Esophagus squamous epithelium (tissue), 5 donors: Measurements from ENCODE around the gene CROCC2. TPM values are rescaled to one million over a fixed set of nuclear protein-coding genes. Genes with fewer than 3 reads are reported as not detected.

Source experiments
- DNase-seq: peaks from one replicate; lab custom pipeline; 2025; lab: John Stamatoyannopoulos, UW
- H3K27ac ChIP-seq, 4 donors: fragments of 200-600 bp; sonication (generic); one replicate each; pipeline ENCODE4 v1.5.1; 2016 to 2019; ENCODE audit warnings: mild to moderate bottlenecking in 1 of 4
- H3K27me3 ChIP-seq, 4 donors: fragments of 200-600 bp; sonication (generic); 1 replicate in 3 of 4; 2 replicates in 1 of 4; pipeline versions ENCODE4 v1.5.1 to v1.6.0; 2017 to 2021; ENCODE audit warnings: antibody characterized with exemption in 1 of 4
- H3K36me3 ChIP-seq, 3 donors: fragments of 200-600 bp; sonication (generic); one replicate each; pipeline ENCODE4 v1.5.1; 2016 to 2019
- H3K4me1 ChIP-seq, 3 donors: fragments of 200-600 bp; sonication (generic); one replicate each; pipeline ENCODE4 v1.5.1; 2017 to 2019
- H3K4me3 ChIP-seq, 4 donors: fragments of 200-600 bp; sonication (generic); 1 replicate in 3 of 4; 2 replicates in 1 of 4; pipeline ENCODE4 v1.5.1; 2016 to 2019; ENCODE audit warnings: mild to moderate bottlenecking in 2 of 4, moderate library complexity in 1 of 4
- H3K9me3 ChIP-seq, 3 donors: fragments of 200-600 bp; sonication (generic); one replicate each; pipeline ENCODE4 v1.5.1; 2016 to 2019
- CTCF ChIP-seq, 6 experiments: fragments of 450-650 bp in 4 of 6; fragments of 200-600 bp in 2 of 6; sonication (generic) in 2 of 6; IDR thresholded peaks; one replicate each; pipeline ENCODE4 v1.5.1; 2016 to 2019; ENCODE audit warnings: antibody characterized with exemption in 6 of 6, mild to moderate bottlenecking in 4 of 6, moderate library complexity in 4 of 6
- POLR2A ChIP-seq, 4 donors: fragments of 450-650 bp; IDR thresholded peaks; one replicate each; pipeline ENCODE4 v1.6.1; 2017; ENCODE audit warnings: antibody characterized with exemption in 4 of 4, mild to moderate bottlenecking in 4 of 4, moderate library complexity in 3 of 4
- WGBS, 2 donors: methylation state at CpG; one replicate each; pipeline ENCODE4 v1.1.5; 2018; 5-methylcytosine and 5-hydroxymethylcytosine counted together
- intact Hi-C: fragments of 100-400 bp; cut with DNase I; formaldehyde crosslinking; loops from one replicate; pipeline ENCODE4 v1.15.0; 2022
- total RNA-seq, 4 donors: library from RNA; depleted of rRNA; stranded (reverse); fragments of >200 nt; gene quantifications; one replicate each; pipeline ENCODE4 v1.1.0, GENCODE V29; 2016
- donor health status: DM: yes; HTN: yes; CAD: no.

CROCC2 gene
- not detected for total RNA-seq

DNA sequence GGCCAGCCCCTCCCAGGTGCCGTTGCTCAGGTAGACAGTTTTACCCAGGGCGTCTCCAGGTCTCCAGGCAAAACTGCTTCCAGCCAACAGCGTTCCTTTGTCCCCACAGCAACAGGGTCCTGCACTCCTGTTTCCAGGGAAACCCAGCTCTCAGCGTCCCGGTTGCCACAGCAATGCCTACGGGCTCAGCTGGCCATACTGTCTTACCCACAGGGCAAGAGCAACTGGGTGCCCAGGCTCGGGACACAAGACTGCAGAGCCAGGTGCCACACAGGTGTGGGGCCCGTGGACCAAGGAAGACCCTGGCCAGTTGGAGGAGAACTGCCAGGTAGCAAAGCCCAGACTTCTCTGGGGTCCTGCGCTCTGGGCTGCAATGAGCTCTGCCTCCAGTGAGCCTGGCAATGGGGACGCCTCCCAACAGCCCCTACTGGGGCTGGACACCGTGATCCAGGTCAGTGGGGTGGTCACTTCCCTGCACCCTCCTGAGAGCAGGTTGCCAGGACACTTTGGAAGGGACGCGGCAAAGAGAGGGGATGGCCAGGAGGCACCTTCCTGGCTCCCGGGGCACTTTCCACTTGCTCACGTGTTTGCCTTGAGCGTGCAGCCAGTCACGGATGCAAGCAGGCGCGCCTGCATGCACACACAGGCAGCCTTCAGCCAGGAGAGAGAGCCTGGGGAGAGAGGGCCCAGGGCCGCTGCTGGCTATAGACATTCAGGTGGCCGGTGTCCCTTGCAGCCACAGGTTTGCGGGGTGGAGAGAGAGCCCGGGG lies at the start of gene CROCC2:
Gene CROCC2 (plus strand): TSS at position 196 of the 770 bp plus-strand sequence. CDS start 178 bp downstream, at position 374.
- intact Hi-C loops: no loop called here
- no peaks in the 10 kb centered on the region for H3K36me3 ChIP-seq
- H3K9me3 ChIP-seq: no peaks in the 10 kb centered on the region
- H3K27ac ChIP-seq: no peak within 1 kb of the TSS
- H3K4me1 ChIP-seq: peaks cover 0 to 44% (median 0%) of the 10 kb centered on the region in 3 donors
- TF ChIP-seq CTCF (IDR thresholded peaks at IDR 0.05) (no peak), POLR2A (IDR thresholded peaks at IDR 0.05) (no peak)
- WGBS, 2 donors: 60 to 71% methylated on average over 2 to 8 of the region's 23 CpGs
- DNase-seq: no peak
- no peak within 1 kb of the TSS for H3K4me3 ChIP-seq
- H3K27me3 ChIP-seq: peaks cover 0 to 25% (median 0%) of the 10 kb centered on the region in 4 donors

- no peaks in the 10 kb centered on the region for H3K9me3 ChIP-seq
- no peak overlapping the region for H3K4me3 ChIP-seq
- no peaks in the 10 kb centered on the region for H3K4me1 ChIP-seq
- H3K27ac ChIP-seq: no peak overlapping the region
- 91 to 100% methylated on average over 3 to 6 of the region's 21 CpGs for WGBS, 2 donors
- TF ChIP-seq CTCF (IDR thresholded peaks at IDR 0.05): no peak
- no peak for TF ChIP-seq POLR2A (IDR thresholded peaks at IDR 0.05)
- no peaks in the 10 kb centered on the region for H3K27me3 ChIP-seq
- no peak for DNase-seq
- intact Hi-C loops: no loop called here
- no peaks in the 10 kb centered on the region for H3K36me3 ChIP-seq
Measured at GRCh38 chr2:240857039-240858008, 48.8 kb upstream of the CROCC2 start.

GRCh38 chr2:240858321-240858720 lies 47.8 kb upstream of the CROCC2 start:
- TF ChIP-seq POLR2A (IDR thresholded peaks at IDR 0.05) (no peak), CTCF (IDR thresholded peaks at IDR 0.05) (no peak)
- no peak for DNase-seq
- 83 to 95% methylated on average over 13 of the region's 13 CpGs for WGBS, 2 donors
- Histone ChIP-seq H3K36me3 (no peaks in the 10 kb centered on the region), H3K4me1 (no peaks in the 10 kb centered on the region), H3K9me3 (no peaks in the 10 kb centered on the region), H3K27ac (no peak overlapping the region), H3K27me3 (no peaks in the 10 kb centered on the region), H3K4me3 (no peak overlapping the region)
- intact Hi-C loops: no loop called here

- Histone ChIP-seq H3K36me3 (no peaks in the 10 kb centered on the region), H3K9me3 (no peaks in the 10 kb centered on the region), H3K4me1 (no peaks in the 10 kb centered on the region), H3K4me3 (no peak overlapping the region), H3K27ac (no peak overlapping the region), H3K27me3 (no peaks in the 10 kb centered on the region)
- no peak for DNase-seq
- no peak for TF ChIP-seq CTCF (IDR thresholded peaks at IDR 0.05)
- no peak for TF ChIP-seq POLR2A (IDR thresholded peaks at IDR 0.05)
- 78 to 96% methylated on average over 8 to 10 of the region's 10 CpGs for WGBS, 2 donors
- intact Hi-C loops: no loop called here
Measured at GRCh38 chr2:240858871-240859270, 47.3 kb upstream of the CROCC2 start.
